Ishikawa (cell line): ENCODE results near the gene FBLIM1.

Experiments
- CEBPB ChIP-seq: IDR thresholded peaks from 2 replicates; pipeline ENCODE4 v1.6.1; 2012
- CREB1 ChIP-seq: IDR thresholded peaks from 2 replicates; pipeline ENCODE4 v1.6.1; 2012; ENCODE audit warnings: low read depth
- EGR1 ChIP-seq: IDR thresholded peaks from 2 replicates; pipeline ENCODE4 v1.6.1; 2012
- EP300 ChIP-seq: IDR thresholded peaks from 2 replicates; pipeline ENCODE4 v1.6.1; 2012; ENCODE audit warnings: borderline replicate concordance
- FOXM1 ChIP-seq: IDR thresholded peaks from 2 replicates; pipeline ENCODE4 v1.6.1; 2012; ENCODE audit warnings: low read depth, borderline replicate concordance
- MAX ChIP-seq: IDR thresholded peaks from 2 replicates; pipeline ENCODE4 v1.6.1; 2012
- NFIC ChIP-seq: IDR thresholded peaks from 2 replicates; pipeline ENCODE4 v1.6.1; 2012
- RAD21 ChIP-seq: IDR thresholded peaks from 2 replicates; pipeline ENCODE4 v1.6.1; 2012; ENCODE audit warnings: low read depth
- REST ChIP-seq: IDR thresholded peaks from 2 replicates; pipeline ENCODE4 v1.6.1; 2012; ENCODE audit warnings: low read depth, mild to moderate bottlenecking
- TAF1 ChIP-seq: IDR thresholded peaks from 2 replicates; pipeline ENCODE4 v1.6.1; 2012; ENCODE audit warnings: low read depth, mild to moderate bottlenecking
- TCF12 ChIP-seq: IDR thresholded peaks from 2 replicates; pipeline ENCODE4 v1.6.1; 2012; ENCODE audit warnings: low read depth
- TEAD4 ChIP-seq: IDR thresholded peaks from 2 replicates; pipeline ENCODE4 v1.6.1; 2012
- YY1 ChIP-seq: IDR thresholded peaks from 2 replicates; pipeline ENCODE4 v1.6.1; 2012; ENCODE audit warnings: low read depth
- ZBTB7A ChIP-seq: IDR thresholded peaks from 2 replicates; pipeline ENCODE4 v1.6.1; 2012; ENCODE audit warnings: low read depth
- TF ChIP-seq, protein P1 (sequence below): IDR thresholded peaks from 2 replicates; pipeline ENCODE4 v1.6.1; 2012

FBLIM1 gene

GRCh38 chr1:15768388-15768787, 9.8 kb downstream of the FBLIM1 start:
- TF ChIP-seq EGR1 (no peak), TCF12 (no peak), TAF1 (no peak), RAD21 (no peak), EP300 (no peak)
- TF ChIP-seq, protein P1, sequence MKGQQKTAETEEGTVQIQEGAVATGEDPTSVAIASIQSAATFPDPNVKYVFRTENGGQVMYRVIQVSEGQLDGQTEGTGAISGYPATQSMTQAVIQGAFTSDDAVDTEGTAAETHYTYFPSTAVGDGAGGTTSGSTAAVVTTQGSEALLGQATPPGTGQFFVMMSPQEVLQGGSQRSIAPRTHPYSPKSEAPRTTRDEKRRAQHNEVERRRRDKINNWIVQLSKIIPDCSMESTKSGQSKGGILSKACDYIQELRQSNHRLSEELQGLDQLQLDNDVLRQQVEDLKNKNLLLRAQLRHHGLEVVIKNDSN, result no peak

DNA sequence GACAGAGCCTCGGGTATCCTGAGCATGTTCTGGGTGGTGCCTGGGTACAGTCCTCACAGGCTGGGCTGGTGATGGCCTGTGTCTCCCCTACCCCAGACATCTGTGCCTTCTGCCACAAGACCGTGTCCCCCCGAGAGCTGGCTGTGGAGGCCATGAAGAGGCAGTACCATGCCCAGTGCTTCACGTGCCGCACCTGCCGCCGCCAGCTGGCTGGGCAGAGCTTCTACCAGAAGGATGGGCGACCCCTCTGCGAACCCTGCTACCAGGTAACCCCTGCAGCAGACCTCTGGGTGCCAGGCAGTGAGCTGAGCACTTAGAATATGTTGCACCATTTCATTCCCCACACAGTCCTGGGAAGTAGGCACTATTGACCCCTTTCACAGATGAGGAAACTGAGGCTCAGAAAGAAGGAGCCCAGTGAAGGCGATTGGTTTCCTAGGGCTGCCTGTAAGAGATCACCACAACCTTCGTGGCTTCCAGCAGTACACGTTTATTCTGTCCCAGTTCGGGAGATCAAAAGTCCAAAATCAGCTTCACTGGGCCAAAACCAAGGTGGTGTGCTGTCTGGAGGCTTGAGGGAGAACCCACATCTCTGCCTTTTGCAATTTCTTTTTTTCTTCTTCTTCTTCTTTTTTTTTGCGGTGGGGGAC, 11.8 kb downstream of the FBLIM1 start:
- no peak for TF ChIP-seq YY1
- TF ChIP-seq NFIC, result no peak
- no peak for TF ChIP-seq TEAD4
- no peak for TF ChIP-seq REST
- no peak for TF ChIP-seq RAD21

- TF ChIP-seq EGR1, result no peak
- TF ChIP-seq RAD21, result no peak
- TF ChIP-seq ZBTB7A, result no peak
- TF ChIP-seq, protein P1, result no peak
- no peak for TF ChIP-seq CREB1
- TF ChIP-seq REST, result no peak
- TF ChIP-seq EP300, result no peak
- no peak for TF ChIP-seq TEAD4
- no peak for TF ChIP-seq NFIC
- no peak for TF ChIP-seq MAX
- no peak for TF ChIP-seq FOXM1
- TF ChIP-seq TCF12, result no peak
- TF ChIP-seq TAF1, result no peak
- TF ChIP-seq CEBPB, result no peak
- TF ChIP-seq YY1, result no peak
Measured at GRCh38 chr1:15771836-15772515, 13.4 kb downstream of the FBLIM1 start.

GRCh38 chr1:15775706-15776105, 17.1 kb downstream of the FBLIM1 start:
- TF ChIP-seq TAF1 (no peak), RAD21 (no peak), FOXM1 (no peak), CEBPB (no peak), ZBTB7A (no peak), MAX (no peak), TEAD4 (no peak), REST (no peak), NFIC (no peak), EP300 (no peak), YY1 (no peak), CREB1 (no peak), TCF12 (no peak), EGR1 (no peak)
- TF ChIP-seq, protein P1, result no peak
